ENCODE results near the gene CDKL5. TPM values are rescaled to one million over a fixed set of nuclear protein-coding genes. Genes with fewer than 3 reads are reported as not detected.

CDKL5 gene
- total and polyA plus RNA-seq, 12 donors, result 0.40 to 13.8 (median 7.4) TPM

GRCh38 chrX:18702362-18703195 is 277.2 kb downstream of the CDKL5 start:
- WGBS, 4 donors, result 63 to 76% (median 72%) methylated on average over 10 to 12 of the region's 12 CpGs
- no peaks in the 10 kb centered on the region for H3K36me3 ChIP-seq (replicated peaks in 1 of 2)
- no peak overlapping the region for H3K27ac ChIP-seq
- no peaks in the 10 kb centered on the region for H3K9me3 ChIP-seq (replicated peaks in 1 of 3)
- no peak overlapping the region for H3K4me3 ChIP-seq
- TF ChIP-seq POLR2A (IDR thresholded peaks at IDR 0.05) (no peak), CTCF (IDR thresholded peaks at IDR 0.05) (no peak)
- H3K27me3 ChIP-seq, result peaks cover 17% of the 10 kb centered on the region
- intact Hi-C loops (cut with DNase I), result no loop called here
- no peaks in the 10 kb centered on the region for H3K4me1 ChIP-seq (replicated peaks in 1 of 2)
- no peak for DNase-seq

Small RNA genes lying within 50 kb of the gene (small RNA-seq; reads per million reads assigned to genes)
- gene RF00019, result 0 reads per million in 2 donors

Other genes with a start within 250 kb of the CDKL5 start
- gene BEND2, start 204.7 kb upstream of the CDKL5 start, total RNA-seq, result under 1 TPM in 1 of 9 donors, not detected in 8; 0.06 TPM
- not detected for gene BEND2, start 204.7 kb upstream of the CDKL5 start, polyA plus RNA-seq
- gene SCML2, start 70.9 kb upstream of the CDKL5 start, total RNA-seq, result 10 to 100 TPM in 1 of 9 donors, 1 to 10 TPM in 8; 1.6 to 24.5 (median 4.7) TPM
- gene SCML2, start 70.9 kb upstream of the CDKL5 start, polyA plus RNA-seq, result 10 to 100 TPM in 2 of 3 donors, 1 to 10 TPM in 1; 7.9 to 11.1 (median 10.1) TPM
- not detected for gene RS1, start 246.5 kb downstream of the CDKL5 start, total RNA-seq
- gene RS1, start 246.5 kb downstream of the CDKL5 start, polyA plus RNA-seq, result not detected

All from adrenal gland (tissue), 12 donors.